Activated CD4-positive, alpha-beta T cell treated with anti-CD3 and anti-CD28 coated beads, Interleukin-2, amount 10 ng/mL, durations not matched to agents 7 days and 5 days (primary cell): ENCODE data around the gene APOF. TPM values are rescaled to one million over a fixed set of nuclear protein-coding genes. Genes with fewer than 3 reads are reported as not detected.

Source experiments
- CTCF ChIA-PET: fragments of 350-600 bp; sonication (Branson Sonifier 250); formaldehyde crosslinking; loops from one replicate; lab custom pipeline; 2021; ENCODE audit warnings: antibody characterized with exemption; lab: Charles Lee
- POLR2A ChIA-PET: fragments of 350-600 bp; sonication (Branson Sonifier 250); formaldehyde crosslinking; loops from one replicate; lab custom pipeline; 2021; ENCODE audit warnings: antibody characterized with exemption; lab: Charles Lee
- DNase-seq: peaks from one replicate; pipeline ENCODE4 v3.0.0-alpha.2; 2020
- H3K27ac Mint-ChIP-seq: one replicate; pipeline ENCODE4 v1.8.0; 2021; ENCODE audit warnings: mild to moderate bottlenecking, moderate library complexity, mixed read lengths
- H3K27me3 Mint-ChIP-seq: one replicate; pipeline ENCODE4 v1.8.0; 2021; ENCODE audit warnings: mixed read lengths
- H3K36me3 Mint-ChIP-seq: one replicate; pipeline ENCODE4 v1.8.0; 2021; ENCODE audit warnings: low read depth, mixed read lengths
- H3K4me1 Mint-ChIP-seq: one replicate; pipeline ENCODE4 v1.8.0; 2021; ENCODE audit warnings: mixed read lengths
- H3K4me3 Mint-ChIP-seq: one replicate; pipeline ENCODE4 v1.8.0; 2021; ENCODE audit warnings: mild to moderate bottlenecking, moderate library complexity, mixed read lengths
- H3K9me3 Mint-ChIP-seq: one replicate; pipeline ENCODE4 v1.8.0; 2021; ENCODE audit warnings: mixed read lengths
- total RNA-seq, 2 experiments: library from RNA; stranded (reverse); gene quantifications; one replicate each; pipeline ENCODE4 v1.2.3, GENCODE V29; 2021

The APOF gene
- total RNA-seq, 2 experiments from 2014 or later: not detected

DNA sequence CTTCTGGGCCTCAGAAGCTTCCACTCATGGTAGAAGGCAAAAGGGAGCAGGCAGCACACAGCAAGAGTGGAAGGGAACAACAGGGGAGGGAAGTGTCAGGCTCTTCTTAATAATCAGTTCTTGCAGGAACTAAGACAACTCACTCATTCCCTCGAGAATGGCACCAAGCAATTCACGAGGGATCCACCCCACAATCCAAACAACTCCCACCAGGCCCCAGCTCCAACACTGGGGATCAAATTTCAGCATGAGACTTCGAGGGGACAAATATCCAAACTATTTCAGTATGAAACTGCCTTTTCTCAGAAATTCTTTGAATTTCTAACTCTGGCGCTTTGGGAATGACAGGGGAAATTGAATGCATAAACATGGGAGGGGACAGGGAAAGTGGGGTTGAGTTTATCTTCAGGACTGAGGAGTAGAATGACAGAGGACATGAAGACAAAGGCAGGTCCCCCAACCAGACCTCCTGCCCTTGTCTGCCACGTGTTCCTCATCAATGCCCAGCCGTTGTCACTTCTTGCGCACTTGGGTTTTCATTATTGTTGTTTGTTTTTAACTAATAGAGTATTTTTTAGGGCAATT lies 24.6 kb upstream of the APOF start:
- CTCF ChIA-PET: no interaction called here
- H3K4me1 Mint-ChIP-seq: no peaks in the 10 kb centered on the region
- H3K27me3 Mint-ChIP-seq: no peaks in the 10 kb centered on the region
- POLR2A ChIA-PET: interaction anchor here (0.6 kb wide), 1 partner anchor 27 kb away, joined by 9 read pairs; the partner anchor contains the start of gene STAT2
- no peak for DNase-seq
- H3K36me3 Mint-ChIP-seq: no peaks in the 10 kb centered on the region
- H3K4me3 Mint-ChIP-seq: no peak overlapping the region
- no peaks in the 10 kb centered on the region for H3K9me3 Mint-ChIP-seq
- H3K27ac Mint-ChIP-seq: no peak overlapping the region

DNA sequence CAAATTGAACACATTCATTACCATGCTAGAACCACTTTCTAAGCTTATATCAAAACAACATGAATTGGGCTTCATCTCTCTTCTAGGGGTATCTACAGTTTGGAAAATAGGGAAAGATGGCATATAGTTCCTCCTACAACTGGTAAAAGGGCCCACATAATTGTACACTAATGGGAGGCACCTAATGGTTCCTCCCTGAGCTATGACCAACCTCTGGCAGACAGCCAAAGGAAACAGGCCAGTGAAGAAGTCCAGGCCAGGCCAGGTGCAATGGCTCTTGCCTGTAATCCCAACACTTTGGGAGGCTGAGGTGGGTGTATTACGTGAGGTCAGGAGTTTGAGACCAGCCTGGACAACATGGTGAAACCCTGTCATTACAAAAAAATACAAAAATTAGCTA lies 23.2 kb upstream of the APOF start:
- Mint-ChIP-seq H3K27me3 (no peaks in the 10 kb centered on the region), H3K36me3 (no peaks in the 10 kb centered on the region)
- POLR2A ChIA-PET: interaction anchor here (0.6 kb wide), 1 partner anchor 210 kb away, joined by 9 read pairs; no protein-coding TSS in a partner anchor

DNA sequence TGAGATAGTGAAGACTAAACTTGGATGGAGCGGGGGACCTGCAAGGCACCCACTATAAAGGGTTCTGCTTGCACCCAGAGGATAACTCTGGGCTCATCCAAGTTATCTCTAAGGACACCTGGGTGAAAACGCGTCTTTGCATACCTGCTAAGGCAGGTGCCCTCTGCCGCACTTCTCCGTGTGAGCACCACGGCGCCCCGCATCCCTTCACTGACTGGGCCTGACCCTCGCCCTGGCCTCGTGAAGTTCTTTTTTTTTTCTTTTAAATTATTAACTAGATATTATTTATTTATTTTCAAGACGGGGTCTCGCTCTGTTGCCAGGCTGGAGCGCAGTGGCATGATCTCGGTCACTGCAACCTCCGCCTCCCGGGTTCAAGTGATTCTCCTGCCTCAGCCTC lies 20.0 kb upstream of the APOF start:
- Mint-ChIP-seq H3K4me1 (no peaks in the 10 kb centered on the region), H3K4me3 (no peak overlapping the region), H3K27ac (no peak overlapping the region), H3K9me3 (no peaks in the 10 kb centered on the region), H3K27me3 (no peaks in the 10 kb centered on the region), H3K36me3 (no peaks in the 10 kb centered on the region)
- ChIA-PET CTCF (interaction anchor here (0.8 to 1.8 kb wide), 3 partner anchors 9 to 23 kb away, joined by 3 to 6 read pairs (median 5); partner anchors contain the start of gene STAT2), POLR2A (no interaction called here)
- DNase-seq: no peak

More for the DNA sequence above, 23.2 kb upstream of the APOF start:
- CTCF ChIA-PET: interaction anchor here (0.6 to 1.1 kb wide), 5 partner anchors 8 to 273 kb away, joined by 3 to 4 read pairs (median 3); no protein-coding TSS in a partner anchor
- H3K4me1 Mint-ChIP-seq: no peaks in the 10 kb centered on the region
- no peaks in the 10 kb centered on the region for H3K9me3 Mint-ChIP-seq
- DNase-seq: no peak
- H3K4me3 Mint-ChIP-seq: no peak overlapping the region
- no peak overlapping the region for H3K27ac Mint-ChIP-seq

DNA sequence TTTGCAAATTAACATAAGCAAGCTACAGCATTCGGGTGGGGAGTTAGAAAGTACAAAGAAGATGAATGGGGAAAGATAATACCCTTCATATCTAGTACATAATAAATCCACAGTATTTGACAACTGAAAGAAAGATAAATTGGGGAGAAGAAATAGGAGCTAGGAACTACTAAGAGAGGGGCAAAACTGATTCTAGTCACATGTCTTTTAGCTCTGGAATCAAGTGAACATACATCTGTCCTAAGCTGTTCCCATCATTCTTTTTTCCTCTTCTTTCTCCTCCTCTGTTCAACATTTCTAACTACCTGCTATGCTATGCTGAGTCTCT lies 15.3 kb upstream of the APOF start:
- H3K9me3 Mint-ChIP-seq: peaks cover 5% of the 10 kb centered on the region
- H3K27me3 Mint-ChIP-seq: no peaks in the 10 kb centered on the region
- DNase-seq: no peak
- no peaks in the 10 kb centered on the region for H3K4me1 Mint-ChIP-seq
- CTCF ChIA-PET: interaction anchor here (1.0 to 1.9 kb wide), 2 partner anchors 8 to 12 kb away, joined by 3 to 5 read pairs; no protein-coding TSS in a partner anchor
- POLR2A ChIA-PET: no interaction called here
- no peak overlapping the region for H3K27ac Mint-ChIP-seq
- H3K4me3 Mint-ChIP-seq: no peak overlapping the region
- no peaks in the 10 kb centered on the region for H3K36me3 Mint-ChIP-seq

DNA sequence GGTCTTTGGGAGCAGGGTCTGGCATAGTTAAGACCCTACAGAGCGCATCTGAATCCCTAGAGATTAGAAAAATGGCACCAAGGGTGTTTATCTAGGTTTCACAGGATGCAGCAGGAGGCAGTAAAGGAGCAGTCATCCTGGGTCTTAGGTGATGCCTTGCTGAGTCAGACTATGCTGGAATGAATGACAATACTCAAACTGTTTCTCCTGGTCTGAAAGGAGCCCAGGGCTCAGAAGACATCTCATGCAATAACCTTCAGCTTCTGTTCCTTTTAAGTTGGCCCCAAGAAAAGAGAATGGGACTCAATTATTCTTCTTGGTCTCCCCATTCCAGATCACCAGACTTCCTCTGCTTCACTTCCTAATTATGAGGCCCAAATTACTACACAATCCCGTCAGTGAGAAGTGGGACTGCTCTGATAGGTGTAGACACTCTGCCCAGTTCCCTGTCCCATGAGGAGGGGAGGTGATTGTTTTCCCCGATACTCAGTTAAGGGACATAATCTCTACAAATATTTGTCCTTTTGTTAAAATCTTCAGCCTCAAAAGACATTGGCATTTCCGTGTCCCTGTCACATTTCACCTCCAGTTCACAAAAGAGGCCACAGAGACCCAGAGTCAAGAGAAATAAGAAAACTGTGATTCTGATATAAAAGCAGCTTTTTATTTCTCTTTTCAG lies 14.8 kb upstream of the APOF start:
- CTCF ChIA-PET: interaction anchor here (1.0 to 1.9 kb wide), 3 partner anchors 9 to 71 kb away, joined by 3 to 5 read pairs (median 3); no protein-coding TSS in a partner anchor

DNA sequence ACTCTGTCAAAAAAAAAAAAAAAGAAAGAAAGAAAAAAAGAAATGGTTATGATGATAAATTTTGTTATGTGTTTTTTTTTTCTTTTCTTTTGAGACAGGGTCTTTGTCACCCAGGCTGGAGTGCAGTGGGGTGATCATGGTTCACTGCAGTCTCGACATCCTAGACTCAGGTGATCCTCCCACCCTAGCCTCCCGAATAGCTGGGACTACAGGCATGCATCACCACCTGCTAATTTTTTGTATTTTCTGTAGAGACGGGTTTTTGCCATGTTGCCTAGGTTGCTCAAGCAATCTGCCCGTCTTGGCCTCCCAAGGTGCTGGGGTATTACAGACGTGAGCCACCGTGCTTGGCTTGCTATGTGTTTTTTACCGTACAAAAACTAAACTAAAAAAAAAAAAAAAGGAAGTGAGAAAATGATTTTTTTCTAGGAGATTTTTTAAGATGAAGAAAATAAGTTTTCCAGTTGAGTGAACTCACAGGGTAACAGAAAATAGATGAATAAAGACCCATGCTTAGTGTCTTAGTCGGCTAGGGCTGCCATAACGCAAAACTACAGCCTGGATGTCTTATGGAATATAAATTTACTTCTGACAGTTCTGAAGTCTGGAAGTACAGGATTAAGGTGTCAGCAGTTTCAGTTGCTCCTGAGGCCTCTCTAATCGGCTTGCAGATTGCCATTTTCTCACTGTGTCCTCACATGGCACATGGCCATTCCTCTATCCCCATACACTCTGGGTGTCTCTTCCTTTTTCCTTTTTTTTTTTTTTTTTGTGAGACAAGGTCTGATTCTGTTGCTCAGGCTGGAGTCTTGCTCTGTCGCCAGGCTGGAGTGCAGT lies 13.2 kb upstream of the APOF start:
- Mint-ChIP-seq H3K4me1 (no peaks in the 10 kb centered on the region), H3K9me3 (peaks cover 5% of the 10 kb centered on the region), H3K4me3 (no peak overlapping the region), H3K36me3 (no peaks in the 10 kb centered on the region), H3K27ac (no peak overlapping the region), H3K27me3 (peaks cover 7% of the 10 kb centered on the region)
- ChIA-PET POLR2A (no interaction called here), CTCF (interaction anchor here (0.8 to 1.0 kb wide), 3 partner anchors 10 to 73 kb away, joined by 3 read pairs; no protein-coding TSS in a partner anchor)
- DNase-seq: no peak

More for the DNA sequence above, 14.8 kb upstream of the APOF start:
- DNase-seq: no peak
- POLR2A ChIA-PET: no interaction called here
- H3K27me3 Mint-ChIP-seq: no peaks in the 10 kb centered on the region
- H3K36me3 Mint-ChIP-seq: no peaks in the 10 kb centered on the region
- no peak overlapping the region for H3K27ac Mint-ChIP-seq
- no peaks in the 10 kb centered on the region for H3K4me1 Mint-ChIP-seq
- H3K4me3 Mint-ChIP-seq: no peak overlapping the region
- peaks cover 5% of the 10 kb centered on the region for H3K9me3 Mint-ChIP-seq

DNA sequence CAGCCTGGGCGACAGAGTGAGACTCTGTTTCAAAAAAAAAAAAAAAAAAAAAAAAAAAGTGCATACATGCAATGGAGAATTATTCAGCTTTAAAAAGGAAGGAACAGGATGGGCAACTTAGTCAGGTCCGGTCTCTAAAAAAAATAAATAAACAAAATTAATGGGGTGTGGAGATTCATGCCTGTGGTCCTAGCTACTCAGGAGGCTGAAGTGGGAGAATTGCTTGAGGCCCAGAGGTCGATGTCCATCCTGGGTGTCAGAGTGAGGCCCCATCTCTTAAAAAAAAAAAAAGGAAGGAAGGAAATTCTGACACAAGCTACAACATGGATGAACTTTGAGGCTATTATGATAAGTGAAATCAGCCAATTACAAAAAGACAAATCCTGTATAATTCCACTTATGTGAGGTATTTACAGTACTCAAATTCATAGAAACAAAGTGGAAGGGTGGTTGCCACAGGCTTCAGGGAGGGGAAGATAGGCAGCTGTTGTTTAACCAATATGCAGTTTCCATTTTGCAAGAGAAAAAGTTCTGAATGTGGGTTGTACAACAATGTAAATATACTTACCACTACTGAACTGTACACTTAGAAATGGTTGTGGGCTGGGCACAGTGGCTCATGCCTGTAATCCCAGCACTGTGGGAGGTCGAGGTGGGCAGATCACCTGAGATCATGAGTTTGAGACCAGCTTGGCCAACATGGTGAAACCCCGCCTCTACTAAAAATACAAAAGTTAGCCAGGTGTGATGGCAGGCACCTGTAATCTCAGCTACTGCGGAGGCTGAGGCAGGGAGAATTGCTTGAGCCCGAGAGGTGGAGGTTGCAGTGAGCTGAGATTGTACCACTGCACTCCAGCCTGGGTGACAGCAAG lies 12.3 kb upstream of the APOF start:
- Mint-ChIP-seq H3K4me3 (no peak overlapping the region), H3K4me1 (no peaks in the 10 kb centered on the region), H3K27me3 (peaks cover 9% of the 10 kb centered on the region), H3K9me3 (peaks cover 5% of the 10 kb centered on the region), H3K36me3 (no peaks in the 10 kb centered on the region), H3K27ac (no peak overlapping the region)
- ChIA-PET CTCF (interaction anchor here (0.8 to 1.3 kb wide), 4 partner anchors 9 to 78 kb away, joined by 3 to 4 read pairs (median 3); no protein-coding TSS in a partner anchor), POLR2A (interaction anchor here (0.6 kb wide), 1 partner anchor 342 kb away, joined by 4 read pairs; no protein-coding TSS in a partner anchor)
- DNase-seq: no peak

DNA sequence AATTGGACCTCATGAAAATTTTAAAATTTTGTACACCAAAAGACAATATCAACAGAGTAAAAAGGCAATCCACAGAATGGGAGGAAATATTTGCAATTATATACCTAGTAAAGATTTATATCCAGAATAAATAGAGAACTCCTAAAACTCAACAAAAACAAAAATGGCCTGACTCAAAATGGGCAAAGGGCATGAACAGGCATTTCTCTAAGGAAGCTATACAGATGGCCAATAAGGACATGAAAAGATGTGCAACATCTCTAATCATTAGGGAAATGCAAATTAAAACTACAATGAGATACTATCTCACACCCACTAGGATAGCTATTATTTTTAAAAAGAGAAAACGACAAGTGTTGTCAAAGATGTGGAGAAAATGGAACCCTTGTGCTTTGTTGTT lies 10.9 kb upstream of the APOF start:
- Mint-ChIP-seq H3K27ac (no peak overlapping the region), H3K27me3 (peaks cover 12% of the 10 kb centered on the region), H3K9me3 (peaks cover 5% of the 10 kb centered on the region), H3K36me3 (no peaks in the 10 kb centered on the region), H3K4me1 (no peaks in the 10 kb centered on the region), H3K4me3 (no peak overlapping the region)
- CTCF ChIA-PET: interaction anchor here (0.5 to 1.3 kb wide), 4 partner anchors 12 to 159 kb away, joined by 3 read pairs; no protein-coding TSS in a partner anchor
- no peak for DNase-seq
- POLR2A ChIA-PET: no interaction called here

DNA sequence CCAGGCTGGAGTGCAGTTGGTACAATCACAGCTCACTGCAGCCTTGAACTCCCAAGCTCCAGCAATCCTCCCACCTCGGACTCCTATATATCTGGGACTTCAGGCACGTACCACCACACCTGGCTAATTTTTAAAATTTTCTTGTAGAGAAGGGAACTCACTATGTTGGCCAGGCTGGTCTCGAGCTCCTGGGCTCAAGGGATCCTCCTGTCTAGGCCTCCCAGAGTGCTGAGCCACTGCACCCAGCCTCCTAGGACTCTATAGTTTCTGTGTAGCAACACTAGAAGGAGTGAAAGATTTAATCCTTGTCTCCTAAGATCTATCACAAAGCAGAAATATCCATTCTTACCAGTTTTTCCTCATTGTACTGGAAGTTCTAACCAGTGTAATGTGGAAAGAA lies 4.3 kb upstream of the APOF start:
- DNase-seq: no peak
- peaks cover 12% of the 10 kb centered on the region for H3K27me3 Mint-ChIP-seq
- no peak overlapping the region for H3K4me3 Mint-ChIP-seq
- POLR2A ChIA-PET: no interaction called here
- H3K27ac Mint-ChIP-seq: no peak overlapping the region
- H3K36me3 Mint-ChIP-seq: no peaks in the 10 kb centered on the region
- H3K4me1 Mint-ChIP-seq: no peaks in the 10 kb centered on the region
- CTCF ChIA-PET: interaction anchor here (0.7 to 1.7 kb wide), 3 partner anchors 10 to 82 kb away, joined by 3 to 5 read pairs (median 5); partner anchors contain the start of gene TIMELESS
- H3K9me3 Mint-ChIP-seq: no peaks in the 10 kb centered on the region

DNA sequence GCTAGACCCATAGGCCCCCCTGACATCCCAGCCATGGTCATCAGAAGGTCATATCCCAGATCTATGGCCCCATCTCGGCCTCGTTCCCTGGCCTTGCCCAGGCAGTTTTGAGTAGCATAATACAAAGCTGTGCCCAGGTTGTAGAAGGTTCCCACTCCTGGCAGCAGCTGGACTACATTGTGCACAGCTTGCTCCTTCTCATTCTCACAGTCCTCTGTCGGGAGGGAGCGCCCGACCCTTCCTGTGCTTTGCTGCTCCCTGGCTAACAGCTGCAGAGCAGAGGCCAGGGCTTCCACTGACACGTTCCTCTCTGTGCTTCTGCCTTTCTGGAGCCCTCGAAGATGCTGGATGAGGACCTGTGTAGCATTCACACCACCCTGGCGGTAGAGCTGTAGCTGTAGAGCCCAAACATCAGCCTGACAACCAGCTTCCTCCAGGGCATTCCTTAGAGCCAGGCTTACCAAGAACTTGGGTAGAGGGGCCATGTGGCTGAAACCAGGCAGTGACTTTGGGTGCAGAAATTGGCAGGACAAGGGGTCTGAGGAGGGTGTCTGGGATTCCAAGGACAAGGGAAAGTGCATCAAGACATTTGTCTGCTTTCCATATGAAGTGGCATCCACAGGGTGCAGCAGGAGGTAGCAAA lies 1.0 kb downstream of the APOF start:
- Mint-ChIP-seq H3K4me1 (peaks cover 27% of the 10 kb centered on the region), H3K36me3 (peaks cover 19% of the 10 kb centered on the region), H3K4me3 (peak overlapping the region; percentile 91), H3K27me3 (no peaks in the 10 kb centered on the region), H3K27ac (peak overlapping the region; percentile 99), H3K9me3 (no peaks in the 10 kb centered on the region)
- no peak for DNase-seq
- ChIA-PET POLR2A (interaction anchor here (0.6 kb wide), 1 partner anchor 45 kb away, joined by 3 read pairs; no protein-coding TSS in a partner anchor), CTCF (interaction anchor here (1.0 to 3.9 kb wide), 7 partner anchors 12 to 348 kb away, joined by 3 to 21 read pairs (median 4); partner anchors contain the start of genes SMARCC2 and TIMELESS)
